AG04450 (cell line): ENCODE data around the gene C3orf22. TPM values are rescaled to one million over a fixed set of nuclear protein-coding genes. Genes with fewer than 3 reads are reported as not detected.

Experiments
- CTCF ChIA-PET: fragments of 300-600, 350-600 bp; formaldehyde crosslinking; extraction: SDS; loops from one replicate; lab custom pipeline; 2022; ENCODE audit warnings: antibody characterized with exemption, inconsistent platforms; lab: Charles Lee
- POLR2A ChIA-PET: fragments of 350-600 bp; formaldehyde crosslinking; extraction: SDS; loops from one replicate; lab custom pipeline; 2021; ENCODE audit warnings: antibody characterized with exemption, inconsistent platforms; lab: Yijun Ruan, JAX
- DNase-seq: peaks from one replicate; pipeline ENCODE4 v3.0.0-alpha.2; 2011; ENCODE audit warnings: low read depth, low spot score
- H3K27ac ChIP-seq: one replicate; pipeline ENCODE4 v1.5.1; 2012; ENCODE audit warnings: low read depth, low read length, control low read depth
- H3K27me3 ChIP-seq: one replicate; pipeline ENCODE4 v1.6.0; 2012; ENCODE audit warnings: low read length; ENCODE audit not compliant: control insufficient read depth, insufficient read depth
- H3K4me3 ChIP-seq: 2 replicates; pipeline ENCODE4 v1.5.1; 2011; ENCODE audit warnings: mild to moderate bottlenecking, low read depth, low read length, control low read depth
- H3K9me3 ChIP-seq: 2 replicates; pipeline ENCODE4 v1.5.1; 2012; ENCODE audit warnings: low read length; ENCODE audit not compliant: control insufficient read depth, insufficient read depth
- polyA plus RNA-seq: library from polyadenylated mRNA; depleted of rRNA; stranded (reverse); fragments of >200 nt; gene quantifications from 2 replicates; pipeline ENCODE4 v1.2.3, GENCODE V29; 2011
- TF ChIP-seq, protein P1 (sequence below): IDR thresholded peaks from 2 replicates; pipeline ENCODE4 v1.5.1; 2011; ENCODE audit warnings: low read depth, low read length, control low read depth, inconsistent platforms

The C3orf22 gene
- polyA plus RNA-seq, 1 experiment = not detected

DNA sequence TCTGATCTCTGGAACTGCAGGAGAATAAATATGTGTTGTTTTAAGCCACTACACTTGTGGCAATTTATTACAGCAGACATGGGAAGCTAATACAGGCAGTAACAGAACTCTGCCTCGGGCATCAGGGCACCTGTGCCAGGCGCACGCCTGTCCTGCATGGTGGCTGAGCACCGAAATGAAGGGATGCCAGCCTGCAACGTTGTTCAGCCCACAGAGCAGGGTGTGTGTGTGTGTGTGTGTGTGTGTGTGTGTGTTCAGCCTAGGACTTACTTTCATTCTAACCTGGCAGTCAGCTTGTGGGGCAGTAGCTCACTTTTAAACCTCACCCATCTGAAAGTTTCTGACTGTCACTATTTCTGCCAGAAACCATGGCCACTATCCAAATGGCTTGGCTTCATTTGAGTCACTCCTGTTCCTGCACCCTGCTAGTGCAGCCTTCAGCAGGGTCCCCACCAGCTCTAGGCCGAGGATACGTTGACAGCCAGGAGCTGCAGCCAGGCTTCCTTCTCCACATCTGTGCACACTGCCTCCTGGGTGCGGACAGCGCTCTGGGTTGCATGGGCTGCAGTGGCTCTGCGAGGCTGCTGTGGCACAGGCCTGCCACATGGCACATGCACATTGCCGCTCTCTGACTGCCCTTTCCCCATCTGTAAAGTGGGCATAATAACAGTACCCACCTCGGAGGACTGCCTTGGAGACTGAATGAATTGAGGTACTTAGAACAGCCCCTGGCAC is 45.6 kb downstream of the C3orf22 start:
- DNase-seq = no peak
- Histone ChIP-seq H3K4me3 (no peak overlapping the region), H3K27ac (no peak overlapping the region), H3K9me3 (no peaks in the 10 kb centered on the region), H3K27me3 (peaks cover 7% of the 10 kb centered on the region)
- POLR2A ChIA-PET = no interaction called here
- TF ChIP-seq, protein P1, sequence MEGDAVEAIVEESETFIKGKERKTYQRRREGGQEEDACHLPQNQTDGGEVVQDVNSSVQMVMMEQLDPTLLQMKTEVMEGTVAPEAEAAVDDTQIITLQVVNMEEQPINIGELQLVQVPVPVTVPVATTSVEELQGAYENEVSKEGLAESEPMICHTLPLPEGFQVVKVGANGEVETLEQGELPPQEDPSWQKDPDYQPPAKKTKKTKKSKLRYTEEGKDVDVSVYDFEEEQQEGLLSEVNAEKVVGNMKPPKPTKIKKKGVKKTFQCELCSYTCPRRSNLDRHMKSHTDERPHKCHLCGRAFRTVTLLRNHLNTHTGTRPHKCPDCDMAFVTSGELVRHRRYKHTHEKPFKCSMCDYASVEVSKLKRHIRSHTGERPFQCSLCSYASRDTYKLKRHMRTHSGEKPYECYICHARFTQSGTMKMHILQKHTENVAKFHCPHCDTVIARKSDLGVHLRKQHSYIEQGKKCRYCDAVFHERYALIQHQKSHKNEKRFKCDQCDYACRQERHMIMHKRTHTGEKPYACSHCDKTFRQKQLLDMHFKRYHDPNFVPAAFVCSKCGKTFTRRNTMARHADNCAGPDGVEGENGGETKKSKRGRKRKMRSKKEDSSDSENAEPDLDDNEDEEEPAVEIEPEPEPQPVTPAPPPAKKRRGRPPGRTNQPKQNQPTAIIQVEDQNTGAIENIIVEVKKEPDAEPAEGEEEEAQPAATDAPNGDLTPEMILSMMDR = no peak
- CTCF ChIA-PET = interaction anchor here (6.8 kb wide), 1 partner anchor 9 kb away, joined by 37 read pairs; the partner anchor contains the start of gene CHST13

DNA sequence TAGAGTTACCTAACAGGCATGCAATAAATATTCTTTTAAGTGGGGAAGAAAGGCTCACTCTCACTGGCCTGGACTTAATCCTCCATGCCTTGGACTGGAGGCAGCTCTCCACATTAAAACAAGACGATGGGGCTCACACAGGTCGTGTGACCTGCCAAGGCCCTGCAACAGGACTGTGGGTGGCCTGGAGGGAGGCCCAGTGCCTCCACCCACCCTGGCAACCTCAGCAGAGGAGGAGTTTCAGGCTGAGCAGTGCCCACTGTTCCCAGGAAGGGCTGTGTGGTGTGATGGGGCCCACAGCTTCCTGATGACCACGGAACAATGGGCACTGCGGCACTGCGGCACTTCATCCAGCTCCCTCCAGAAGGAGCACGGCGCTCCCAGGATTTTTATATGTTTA is 46.7 kb downstream of the C3orf22 start:
- Histone ChIP-seq H3K4me3 (no peak overlapping the region), H3K9me3 (no peaks in the 10 kb centered on the region), H3K27ac (no peak overlapping the region), H3K27me3 (peaks cover 4% of the 10 kb centered on the region)
- ChIA-PET POLR2A (no interaction called here), CTCF (interaction anchor here (1.1 to 6.8 kb wide), 2 partner anchors 10 to 1036 kb away, joined by 3 to 37 read pairs; partner anchors contain the start of gene CHST13)
- no peak for DNase-seq
- TF ChIP-seq, protein P1 = no peak

DNA sequence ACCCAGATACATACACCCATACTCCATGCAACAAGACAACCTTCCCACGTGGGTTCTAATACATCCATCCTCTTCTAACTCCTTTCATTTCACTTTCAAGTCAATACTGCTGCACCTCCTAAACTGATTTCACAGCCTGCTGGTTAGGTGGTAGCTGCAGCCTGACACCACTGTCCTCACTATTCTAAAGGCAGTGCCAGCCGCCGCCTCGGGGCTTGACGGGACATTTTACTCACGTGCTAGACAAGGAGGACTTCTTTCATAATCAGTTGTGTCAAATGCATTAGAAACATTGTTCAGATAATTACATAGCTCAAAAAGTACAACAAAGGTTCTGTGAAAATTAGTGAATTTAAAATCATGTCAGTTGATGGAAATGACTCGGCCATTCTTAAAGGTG is 47.4 kb downstream of the C3orf22 start:
- TF ChIP-seq, protein P1 = no peak
- ChIA-PET POLR2A (interaction anchor here (0.6 kb wide), 1 partner anchor 947 kb away, joined by 3 read pairs; no protein-coding TSS in a partner anchor), CTCF (interaction anchor here (1.1 to 6.8 kb wide), 2 partner anchors 11 to 1037 kb away, joined by 3 to 37 read pairs; partner anchors contain the start of gene CHST13)
- Histone ChIP-seq H3K27ac (no peak overlapping the region), H3K9me3 (no peaks in the 10 kb centered on the region), H3K27me3 (peaks cover 4% of the 10 kb centered on the region), H3K4me3 (no peak overlapping the region)
- no peak for DNase-seq

DNA sequence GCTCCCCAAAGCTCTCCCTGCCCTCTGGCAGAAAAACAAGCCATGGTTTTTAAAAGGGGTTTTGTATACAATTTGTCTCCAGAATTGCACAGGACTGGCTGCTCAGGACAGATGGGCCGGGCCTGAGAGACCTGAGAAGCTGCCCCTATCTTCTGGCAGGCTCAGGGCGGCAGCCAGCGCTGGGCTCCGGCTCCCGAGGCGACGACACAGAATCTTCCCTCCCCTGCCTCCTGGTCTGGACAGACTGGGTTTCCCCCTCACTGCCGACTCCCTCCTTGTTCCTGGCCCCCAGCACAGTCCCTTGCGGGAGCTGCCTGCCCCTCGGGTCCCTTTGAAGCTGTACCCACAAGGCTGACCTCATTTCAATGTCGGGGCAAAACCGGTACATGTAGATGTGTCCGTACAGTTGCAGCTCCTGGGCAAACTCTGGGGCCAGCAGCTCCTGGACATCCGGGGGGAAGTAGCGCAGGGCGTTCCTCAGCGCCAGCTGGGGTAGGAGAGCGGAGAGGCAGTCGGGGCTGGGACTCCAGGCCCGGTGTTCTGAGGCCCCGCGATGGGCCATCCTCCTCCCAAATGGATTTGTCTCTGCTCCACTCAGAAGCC is 48.3 kb downstream of the C3orf22 start:
- ChIA-PET CTCF (interaction anchor here (6.8 kb wide), 1 partner anchor 12 kb away, joined by 37 read pairs; the partner anchor contains the start of gene CHST13), POLR2A (no interaction called here)
- no peak overlapping the region for H3K4me3 ChIP-seq
- H3K27ac ChIP-seq = no peak overlapping the region
- TF ChIP-seq, protein P1 = no peak
- peaks cover 4% of the 10 kb centered on the region for H3K27me3 ChIP-seq
- no peak for DNase-seq
- H3K9me3 ChIP-seq = no peaks in the 10 kb centered on the region
